IPS-18c (cell line): ENCODE measurements around the gene POU2AF1.
"Not testable (repeated sequence)": the region's sequence is repeated elsewhere in the genome, so short reads cannot be mapped to it uniquely, and the experiment has no call there.

Experiments used
- H3K4me3 ChIP-seq: 2 replicates; pipeline ENCODE4 v1.7.0; 2013; ENCODE audit warnings: low read depth, mild to moderate bottlenecking, low read length, moderate library complexity; ENCODE audit not compliant: insufficient read depth
- H3K9me3 ChIP-seq: one replicate; pipeline ENCODE4 v1.6.1; 2013; ENCODE audit warnings: mild to moderate bottlenecking, low read length, moderate library complexity; ENCODE audit not compliant: control insufficient read depth, insufficient read depth

Gene POU2AF1

GRCh38 chr11:111413849-111414248 is 34.8 kb upstream of the POU2AF1 start:
- H3K9me3 ChIP-seq: peaks cover 2% of the 10 kb centered on the region
- no peak overlapping the region for H3K4me3 ChIP-seq

DNA sequence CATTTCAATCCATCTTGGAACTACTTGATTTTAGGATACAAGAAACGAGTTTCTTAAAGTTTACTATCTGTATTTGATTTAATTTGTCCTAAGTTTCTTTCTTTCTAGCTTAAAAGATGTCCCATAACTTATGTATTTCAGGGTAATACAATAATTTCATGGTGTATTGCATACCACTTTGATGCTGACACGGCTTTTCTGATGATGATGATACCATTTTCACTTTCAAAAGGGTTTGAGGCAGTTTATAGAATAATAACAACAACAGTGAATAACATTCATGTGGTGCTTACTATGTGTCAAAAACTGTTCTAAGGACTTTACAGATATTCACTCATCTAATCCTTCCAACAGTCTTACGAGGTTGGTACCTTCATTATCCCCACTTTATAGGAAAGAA is 33.2 kb upstream of the POU2AF1 start:
- peaks cover 2% of the 10 kb centered on the region for H3K9me3 ChIP-seq

DNA sequence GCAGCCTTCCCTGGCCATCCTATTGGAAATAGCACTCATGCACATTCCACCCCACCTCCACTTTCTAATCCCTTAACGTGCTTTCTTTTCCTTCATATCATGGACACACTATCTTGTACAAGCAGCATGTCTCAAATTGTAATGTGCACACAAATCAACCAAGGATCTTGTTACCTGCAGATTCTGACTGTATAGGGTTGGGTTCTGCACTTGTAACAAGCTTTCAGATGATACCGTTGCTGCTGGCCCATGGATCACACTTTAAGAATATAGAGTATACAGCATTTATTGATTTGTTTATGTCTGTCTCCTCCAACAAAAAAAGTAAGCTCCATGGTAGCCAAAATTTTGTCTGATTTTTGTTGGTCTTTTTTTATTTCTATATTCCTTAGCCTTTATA is 32.4 kb upstream of the POU2AF1 start:
- H3K4me3 ChIP-seq: no peak overlapping the region
- H3K9me3 ChIP-seq: peaks cover 2% of the 10 kb centered on the region

More for the DNA sequence above, 33.2 kb upstream of the POU2AF1 start:
- no peak overlapping the region for H3K4me3 ChIP-seq

- no peak overlapping the region for H3K4me3 ChIP-seq
- H3K9me3 ChIP-seq: peaks cover 2% of the 10 kb centered on the region
Observed at GRCh38 chr11:111410951-111411350, 31.9 kb upstream of the POU2AF1 start.

DNA sequence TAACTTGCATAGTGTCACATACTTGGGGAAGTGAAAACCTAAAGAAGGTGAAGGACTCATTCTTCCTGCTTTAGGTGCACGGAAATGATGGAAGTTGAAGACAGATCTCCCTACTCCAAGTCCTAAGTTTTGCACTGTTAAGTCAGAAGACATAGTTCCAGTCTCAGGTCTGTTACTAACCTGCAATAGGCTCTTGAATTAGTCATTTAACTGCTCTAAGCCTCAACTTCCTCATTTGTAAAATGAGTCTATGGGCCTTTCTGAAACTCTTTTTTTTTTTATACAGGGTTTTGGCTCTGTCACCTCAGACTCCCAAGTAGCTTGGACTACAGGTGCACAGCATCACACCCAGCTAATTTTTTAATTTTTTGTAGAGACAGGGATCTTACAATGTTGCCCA is 30.8 kb upstream of the POU2AF1 start:
- Histone ChIP-seq H3K9me3 (peaks cover 2% of the 10 kb centered on the region), H3K4me3 (no peak overlapping the region)

- H3K4me3 ChIP-seq: no peak overlapping the region
- H3K9me3 ChIP-seq: no peaks in the 10 kb centered on the region
Observed at GRCh38 chr11:111408789-111409727, 30.0 kb upstream of the POU2AF1 start.

- Histone ChIP-seq H3K9me3 (no peaks in the 10 kb centered on the region), H3K4me3 (no peak overlapping the region)
Observed at GRCh38 chr11:111407652-111408051, 28.6 kb upstream of the POU2AF1 start.

DNA sequence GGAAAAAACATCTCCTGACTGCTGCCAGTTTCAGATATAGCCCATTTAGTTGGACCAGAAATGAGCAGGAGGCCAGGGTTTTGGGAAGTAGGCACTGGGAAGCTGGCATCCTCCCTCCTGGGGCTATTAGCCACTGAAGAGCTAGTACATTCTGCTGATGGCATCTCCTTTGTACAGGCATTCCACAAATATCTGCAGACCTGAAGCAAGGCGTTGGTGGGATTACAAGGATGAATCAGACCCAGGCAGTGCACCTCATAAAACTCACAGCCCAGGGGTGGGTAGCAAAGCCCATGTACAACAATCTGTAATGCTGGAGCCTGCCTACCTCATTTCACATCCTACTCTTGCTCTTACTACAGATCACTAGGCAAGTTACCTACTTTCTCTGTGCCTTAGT is 27.5 kb upstream of the POU2AF1 start:
- H3K4me3 ChIP-seq: no peak overlapping the region
- H3K9me3 ChIP-seq: no peaks in the 10 kb centered on the region

- H3K4me3 ChIP-seq: no peak overlapping the region
- no peaks in the 10 kb centered on the region for H3K9me3 ChIP-seq
Observed at GRCh38 chr11:111406091-111406490, 27.0 kb upstream of the POU2AF1 start.

DNA sequence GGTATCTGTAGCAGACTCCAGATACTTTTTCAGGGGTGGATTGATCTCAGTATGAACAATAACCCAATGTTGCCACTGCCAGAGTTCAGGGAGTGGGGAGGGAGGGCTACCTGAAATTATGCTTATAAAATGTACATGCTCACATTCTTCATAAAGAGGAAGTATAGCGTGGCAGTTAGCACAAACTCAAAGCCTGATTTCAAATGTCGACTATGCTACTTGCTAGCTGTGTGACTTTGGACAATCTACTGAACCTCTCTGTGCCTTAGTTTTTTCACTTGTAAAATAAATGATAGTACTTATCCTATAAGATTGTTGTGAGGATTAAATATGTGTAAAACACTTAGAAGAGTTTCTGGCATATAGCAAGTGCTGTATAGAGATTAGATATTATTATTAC is 26.5 kb upstream of the POU2AF1 start:
- Histone ChIP-seq H3K9me3 (no peaks in the 10 kb centered on the region), H3K4me3 (no peak overlapping the region)

DNA sequence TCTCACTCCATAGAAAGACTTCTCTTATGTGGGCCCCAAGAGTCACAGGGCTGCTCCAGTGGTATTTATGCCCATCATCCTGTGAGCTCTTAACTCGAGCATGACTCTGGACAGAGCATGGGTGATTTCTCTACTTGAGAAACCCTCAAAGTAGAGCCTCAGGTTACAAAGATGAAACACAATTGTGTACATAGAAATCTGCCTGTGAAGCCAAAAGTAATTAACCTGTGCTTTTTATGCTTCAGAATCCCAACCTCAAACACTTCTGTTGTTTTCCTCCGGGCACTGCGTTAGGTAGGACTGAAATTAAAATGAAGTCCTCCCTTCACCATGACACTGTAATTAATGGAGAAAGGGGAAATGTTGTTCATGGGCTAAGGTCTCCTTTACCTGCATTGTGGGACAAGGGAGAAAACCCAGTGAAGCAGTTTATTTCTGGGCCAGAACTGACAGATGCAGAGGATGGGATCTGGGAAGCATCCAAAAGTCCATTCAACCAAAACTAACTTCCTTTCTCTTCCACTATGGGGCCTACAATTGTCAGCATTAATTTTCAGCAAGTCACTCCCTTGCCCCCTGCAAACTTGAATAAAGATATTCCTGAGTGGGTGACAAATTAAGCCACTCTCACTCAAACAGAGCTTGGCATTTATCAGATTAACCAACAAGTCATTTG is 24.1 kb upstream of the POU2AF1 start:
- H3K4me3 ChIP-seq: no peak overlapping the region

GRCh38 chr11:111402411-111402810 is 23.3 kb upstream of the POU2AF1 start:
- H3K4me3 ChIP-seq: no peak overlapping the region

More for the DNA sequence above, 24.1 kb upstream of the POU2AF1 start:
- H3K9me3 ChIP-seq: no peaks in the 10 kb centered on the region

DNA sequence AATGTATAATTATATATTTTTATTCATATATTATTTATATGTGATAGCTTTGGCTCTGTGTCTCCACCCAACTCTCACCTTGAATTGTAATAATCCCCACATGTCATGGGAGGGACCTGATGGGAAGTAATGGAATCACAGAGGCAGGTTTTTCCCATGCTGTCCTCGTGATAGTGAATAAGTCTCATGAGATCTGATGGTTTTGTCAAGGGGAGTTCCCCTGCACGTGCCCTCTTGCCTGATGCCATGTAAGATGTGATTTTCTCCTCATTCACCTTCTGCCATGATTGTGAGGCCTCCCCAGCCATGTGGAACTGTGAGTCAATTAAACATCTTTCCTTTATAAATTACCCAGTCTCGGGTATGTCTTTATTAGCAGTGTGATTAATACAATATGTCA is 22.9 kb upstream of the POU2AF1 start:
- not testable (repeated sequence) for H3K4me3 ChIP-seq, H3K9me3 ChIP-seq

More at GRCh38 chr11:111402411-111402810, 23.3 kb upstream of the POU2AF1 start:
- no peaks in the 10 kb centered on the region for H3K9me3 ChIP-seq

- H3K4me3 ChIP-seq: no peak overlapping the region
- H3K9me3 ChIP-seq: no peaks in the 10 kb centered on the region
Observed at GRCh38 chr11:111400595-111400994, 21.5 kb upstream of the POU2AF1 start.

GRCh38 chr11:111399187-111400031 is 20.3 kb upstream of the POU2AF1 start:
- no peak overlapping the region for H3K4me3 ChIP-seq
- H3K9me3 ChIP-seq: no peaks in the 10 kb centered on the region

DNA sequence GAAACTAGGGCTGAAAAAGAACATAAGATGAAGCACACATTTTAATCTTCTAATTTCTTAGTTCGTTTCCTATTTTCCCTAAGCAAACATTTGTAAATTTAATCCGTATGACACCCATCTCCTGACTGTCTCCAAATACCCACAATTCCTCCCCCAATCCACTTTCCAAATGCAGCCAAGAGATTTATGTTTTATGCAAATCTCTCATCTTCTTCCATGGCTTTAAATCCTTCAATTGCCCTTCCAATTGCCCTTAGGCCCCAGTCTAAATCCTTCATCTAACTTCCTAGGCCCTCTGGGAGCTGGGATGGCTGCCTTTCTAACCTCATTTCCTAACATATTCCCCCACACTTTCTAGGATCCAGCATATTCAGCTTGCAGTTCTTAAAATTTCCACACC is 18.0 kb upstream of the POU2AF1 start:
- H3K9me3 ChIP-seq: no peaks in the 10 kb centered on the region
- H3K4me3 ChIP-seq: no peak overlapping the region

GRCh38 chr11:111395749-111396148 is 16.7 kb upstream of the POU2AF1 start:
- Histone ChIP-seq H3K9me3 (no peaks in the 10 kb centered on the region), H3K4me3 (no peak overlapping the region)
